Measurements from ENCODE around the gene P4HTM. TPM values are rescaled to one million over a fixed set of nuclear protein-coding genes. Genes with fewer than 3 reads are reported as not detected.

P4HTM gene
- total RNA-seq, 1 experiment from 2014 or later = 63.0 TPM

DNA sequence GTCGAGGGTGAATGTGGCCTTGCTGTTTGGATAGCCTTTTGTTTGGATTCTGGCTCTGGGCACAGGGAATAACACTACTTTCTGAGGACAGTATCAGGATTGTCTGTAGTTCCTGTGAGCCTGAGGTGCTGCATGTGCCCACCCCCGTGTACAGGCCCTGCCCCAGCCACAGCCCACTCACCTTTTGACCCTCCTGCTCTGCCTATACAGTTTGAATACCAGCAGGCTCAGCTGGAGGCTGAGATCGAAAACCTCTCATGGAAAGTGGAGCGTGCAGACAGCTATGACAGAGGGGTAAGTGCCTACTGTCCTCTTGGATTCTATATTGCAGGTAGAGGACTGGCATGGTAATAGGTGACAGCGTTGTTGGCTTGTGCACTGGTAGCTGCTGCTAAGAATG is 7.4 kb upstream of the P4HTM start:
- no peaks in the 10 kb centered on the region for H3K9me3 Mint-ChIP-seq (ENCODE audit: low read depth, unreplicated experiment)
- no peaks in the 10 kb centered on the region for H3K27me3 Mint-ChIP-seq (ENCODE audit: unreplicated experiment)
- H3K36me3 Mint-ChIP-seq (ENCODE audit: insufficient read depth, unreplicated experiment) = peaks cover 42% of the 10 kb centered on the region
- CTCF ChIA-PET = no interaction called here
- H3K4me1 Mint-ChIP-seq (ENCODE audit: low read depth, unreplicated experiment) = no peaks in the 10 kb centered on the region
- H3K27ac Mint-ChIP-seq (ENCODE audit: unreplicated experiment) = no peak overlapping the region
- intact Hi-C loops (cut with micrococcal nuclease; ENCODE audit: unreplicated experiment) = no loop called here
- H3K4me3 Mint-ChIP-seq (ENCODE audit: low read depth, unreplicated experiment) = no peak overlapping the region
- BruUV-seq (replicated peaks) = no TSS peak
- no peak for DNase-seq
- TF ChIP-seq, protein P1, sequence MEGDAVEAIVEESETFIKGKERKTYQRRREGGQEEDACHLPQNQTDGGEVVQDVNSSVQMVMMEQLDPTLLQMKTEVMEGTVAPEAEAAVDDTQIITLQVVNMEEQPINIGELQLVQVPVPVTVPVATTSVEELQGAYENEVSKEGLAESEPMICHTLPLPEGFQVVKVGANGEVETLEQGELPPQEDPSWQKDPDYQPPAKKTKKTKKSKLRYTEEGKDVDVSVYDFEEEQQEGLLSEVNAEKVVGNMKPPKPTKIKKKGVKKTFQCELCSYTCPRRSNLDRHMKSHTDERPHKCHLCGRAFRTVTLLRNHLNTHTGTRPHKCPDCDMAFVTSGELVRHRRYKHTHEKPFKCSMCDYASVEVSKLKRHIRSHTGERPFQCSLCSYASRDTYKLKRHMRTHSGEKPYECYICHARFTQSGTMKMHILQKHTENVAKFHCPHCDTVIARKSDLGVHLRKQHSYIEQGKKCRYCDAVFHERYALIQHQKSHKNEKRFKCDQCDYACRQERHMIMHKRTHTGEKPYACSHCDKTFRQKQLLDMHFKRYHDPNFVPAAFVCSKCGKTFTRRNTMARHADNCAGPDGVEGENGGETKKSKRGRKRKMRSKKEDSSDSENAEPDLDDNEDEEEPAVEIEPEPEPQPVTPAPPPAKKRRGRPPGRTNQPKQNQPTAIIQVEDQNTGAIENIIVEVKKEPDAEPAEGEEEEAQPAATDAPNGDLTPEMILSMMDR (IDR thresholded peaks at IDR 0.05; ENCODE audit: unreplicated experiment) = no peak

DNA sequence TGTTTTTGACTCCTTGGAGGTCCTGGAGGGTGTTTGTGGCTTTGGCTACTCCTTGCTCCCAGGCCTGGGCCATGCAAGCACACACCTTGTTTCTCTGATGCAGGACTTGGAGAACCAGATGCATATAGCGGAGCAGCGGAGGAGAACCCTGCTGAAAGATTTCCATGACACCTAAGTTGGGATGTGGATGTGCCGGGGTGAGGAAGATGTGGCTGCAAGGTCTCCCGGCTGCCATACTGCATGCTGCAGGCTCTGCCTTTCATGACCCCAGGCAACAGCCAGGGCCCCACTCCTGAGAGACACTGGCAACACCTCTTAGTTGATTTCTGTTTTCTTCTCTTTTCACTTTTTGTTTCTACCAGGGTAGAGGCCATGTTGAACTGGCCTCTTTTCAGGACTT is 6.9 kb upstream of the P4HTM start:
- intact Hi-C loops (cut with micrococcal nuclease; ENCODE audit: unreplicated experiment) = no loop called here

DNA sequence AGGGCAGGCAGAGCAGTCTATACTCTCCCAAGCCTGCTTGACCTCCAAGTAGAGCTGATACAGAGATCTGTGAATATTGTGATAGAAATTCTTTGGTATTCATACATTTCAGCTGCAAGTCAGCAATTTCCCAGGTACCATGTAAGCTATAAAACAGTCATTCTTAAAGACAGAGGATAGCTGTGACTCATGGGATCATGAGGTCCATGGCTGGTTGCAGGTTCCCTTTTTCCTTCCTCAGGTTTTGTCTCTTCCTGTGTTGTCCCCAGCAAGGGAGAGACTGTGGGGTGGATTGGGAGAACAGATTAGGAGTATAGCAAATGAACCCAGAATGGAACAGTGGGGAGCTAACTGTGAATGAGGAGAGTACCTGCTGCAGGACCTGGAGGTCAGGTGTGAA is 5.4 kb upstream of the P4HTM start:
- no peak for DNase-seq
- Mint-ChIP-seq H3K27ac (ENCODE audit: unreplicated experiment) (no peak overlapping the region), H3K4me1 (ENCODE audit: low read depth, unreplicated experiment) (no peaks in the 10 kb centered on the region), H3K36me3 (ENCODE audit: insufficient read depth, unreplicated experiment) (peaks cover 42% of the 10 kb centered on the region), H3K9me3 (ENCODE audit: low read depth, unreplicated experiment) (no peaks in the 10 kb centered on the region), H3K27me3 (ENCODE audit: unreplicated experiment) (no peaks in the 10 kb centered on the region), H3K4me3 (ENCODE audit: low read depth, unreplicated experiment) (no peak overlapping the region)
- TF ChIP-seq, protein P1 (IDR thresholded peaks at IDR 0.05; ENCODE audit: unreplicated experiment) = no peak
- BruUV-seq (replicated peaks) = no TSS peak
- CTCF ChIA-PET = no interaction called here
- intact Hi-C loops (cut with micrococcal nuclease; ENCODE audit: unreplicated experiment) = no loop called here

More for the DNA sequence above, 6.9 kb upstream of the P4HTM start:
- no TSS peak for BruUV-seq (replicated peaks)
- TF ChIP-seq, protein P1 (IDR thresholded peaks at IDR 0.05; ENCODE audit: unreplicated experiment) = no peak
- DNase-seq = no peak
- peaks cover 38% of the 10 kb centered on the region for H3K36me3 Mint-ChIP-seq (ENCODE audit: insufficient read depth, unreplicated experiment)
- H3K9me3 Mint-ChIP-seq (ENCODE audit: low read depth, unreplicated experiment) = no peaks in the 10 kb centered on the region
- no peak overlapping the region for H3K27ac Mint-ChIP-seq (ENCODE audit: unreplicated experiment)
- H3K27me3 Mint-ChIP-seq (ENCODE audit: unreplicated experiment) = no peaks in the 10 kb centered on the region
- CTCF ChIA-PET = no interaction called here
- no peaks in the 10 kb centered on the region for H3K4me1 Mint-ChIP-seq (ENCODE audit: low read depth, unreplicated experiment)
- H3K4me3 Mint-ChIP-seq (ENCODE audit: low read depth, unreplicated experiment) = no peak overlapping the region

DNA sequence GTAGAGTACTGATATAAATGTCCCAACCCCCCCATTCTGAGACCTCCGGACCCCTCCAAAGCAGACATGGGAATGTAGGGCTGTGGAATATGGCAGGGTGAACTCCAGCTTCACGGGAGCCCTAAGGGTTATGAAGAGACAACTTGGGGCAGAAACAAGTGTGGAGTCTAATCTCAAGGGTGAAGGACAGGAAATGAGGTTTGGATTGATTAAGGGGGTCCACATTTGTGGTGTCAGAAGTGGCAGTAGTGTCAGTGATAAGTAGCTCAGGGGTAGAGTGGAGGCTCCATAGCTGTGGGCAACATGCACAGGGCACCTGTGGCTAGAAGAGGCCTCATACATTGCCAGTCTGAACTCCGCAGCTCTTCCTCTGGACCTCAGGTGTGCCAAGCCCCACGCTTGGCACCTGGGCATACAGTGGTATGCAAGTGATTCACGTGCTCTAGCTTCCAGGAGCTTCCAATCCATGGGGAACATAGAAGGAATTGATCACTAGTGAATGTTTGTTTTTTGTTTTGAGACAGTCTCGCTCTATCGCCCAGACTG is 4.1 kb upstream of the P4HTM start:
- TF ChIP-seq, protein P1 (IDR thresholded peaks at IDR 0.05; ENCODE audit: unreplicated experiment) = no peak
- no TSS peak for BruUV-seq (replicated peaks)
- Mint-ChIP-seq H3K9me3 (ENCODE audit: low read depth, unreplicated experiment) (no peaks in the 10 kb centered on the region), H3K36me3 (ENCODE audit: insufficient read depth, unreplicated experiment) (peaks cover 46% of the 10 kb centered on the region), H3K27ac (ENCODE audit: unreplicated experiment) (no peak overlapping the region), H3K4me3 (ENCODE audit: low read depth, unreplicated experiment) (no peak overlapping the region), H3K27me3 (ENCODE audit: unreplicated experiment) (no peaks in the 10 kb centered on the region), H3K4me1 (ENCODE audit: low read depth, unreplicated experiment) (no peaks in the 10 kb centered on the region)
- DNase-seq = no peak
- CTCF ChIA-PET = no interaction called here
- intact Hi-C loops (cut with micrococcal nuclease; ENCODE audit: unreplicated experiment) = no loop called here
